K562 (cell line): Measurements from ENCODE around the gene MRPL44. TPM values are rescaled to one million over a fixed set of nuclear protein-coding genes. Genes with fewer than 3 reads are reported as not detected.

Experiments used
- ATAC-seq: fragments of 200-7000 bp; cut with Tn5 transposase; 3 replicates; pipeline ENCODE4 v1.9.1; 2020; ENCODE audit warnings: moderate library complexity
- BruUV-seq: library from RNA; stranded (reverse); fragments of 400-500 nt; replicated peaks from 2 replicates; lab custom pipeline; 2021; lab: Mats Ljungman, UMichigan
- CTCF ChIA-PET: fragments of 300-600 bp; formaldehyde crosslinking; extraction: SDS; loops from one replicate; lab custom pipeline; 2021; ENCODE audit warnings: low intra/inter-chr PET ratio; lab: Yijun Ruan, JAX
- POLR2A ChIA-PET: fragments of 300-600, 350-650 bp; sonication (Branson Sonifier 250); formaldehyde crosslinking; extraction: SDS; loops from one replicate; lab custom pipeline; 2021; ENCODE audit warnings: antibody characterized with exemption, inconsistent platforms; lab: Yijun Ruan, JAX
- DNase-seq, 4 experiments: peaks; one replicate each; pipeline versions ENCODE4 v3.0.0 to v3.0.0-alpha.2; 2011 to 2018; ENCODE audit warnings: low spot score in 3 of 4, mixed read lengths in 3 of 4; ENCODE audit errors: extremely low read depth in 1 of 4
- FAIRE-seq: peaks from 2 replicates; lab custom pipeline; 2011; peaks lifted over from hg19 to GRCh38; lab: Jason Lieb, UNC
- H2AFZ ChIP-seq: 2 replicates; pipeline ENCODE4 v1.6.0; 2011; ENCODE audit warnings: low read depth, low read length, control low read depth, inconsistent platforms
- H3K27ac ChIP-seq: fragments of 200-600 bp; 3 replicates; pipeline ENCODE4 v1.8.0; 2011; ENCODE audit warnings: low read depth, mild to moderate bottlenecking, control low read depth, inconsistent platforms, low read length, moderate library complexity, mixed read lengths; ENCODE audit errors: extremely low read depth
- H3K27me3 ChIP-seq, 2 experiments: fragments of 300-600 bp in 1 of 2; 2 replicates in 1 of 2; 3 replicates in 1 of 2; pipeline versions ENCODE4 v1.6.0 to v1.8.0; 2011; ENCODE audit warnings: inconsistent platforms in 2 of 2, low read length in 2 of 2, mild to moderate bottlenecking in 1 of 2, mixed read lengths in 1 of 2, moderate library complexity in 1 of 2; ENCODE audit not compliant: control insufficient read depth in 2 of 2, insufficient read depth in 2 of 2
- H3K36me3 ChIP-seq: fragments of 300-600 bp; 3 replicates; pipeline ENCODE4 v1.8.0; 2011; ENCODE audit warnings: mild to moderate bottlenecking, low read length, inconsistent platforms; ENCODE audit not compliant: control insufficient read depth, insufficient read depth
- H3K4me1 ChIP-seq, 2 experiments: fragments of 200-600 bp in 1 of 2; replicated peaks in 1 of 2; 2 replicates in 1 of 2; 3 replicates in 1 of 2; pipeline versions ENCODE4 v1.5.1 to v1.8.0; 2011; ENCODE audit warnings: inconsistent platforms in 2 of 2, low read length in 2 of 2, mild to moderate bottlenecking in 1 of 2, mixed read lengths in 1 of 2, moderate library complexity in 1 of 2; ENCODE audit not compliant: control insufficient read depth in 2 of 2, insufficient read depth in 2 of 2
- H3K4me2 ChIP-seq: 2 replicates; pipeline ENCODE4 v1.6.1; 2011; ENCODE audit warnings: low read length, control low read depth, inconsistent platforms, mixed read lengths; ENCODE audit not compliant: insufficient read depth
- H3K4me3 ChIP-seq: fragments of 200-600 bp; sonication (generic), shearing (Covaris generic); 2 replicates; pipeline ENCODE4 v1.5.1; 2016; ENCODE audit warnings: control low read depth, inconsistent platforms
- H3K79me2 ChIP-seq: fragments of 200-600 bp; 3 replicates; pipeline ENCODE4 v1.8.0; 2011; ENCODE audit warnings: low read length, inconsistent platforms; ENCODE audit not compliant: control insufficient read depth, insufficient read depth
- H3K9ac ChIP-seq, 2 experiments: 2 replicates each; pipeline versions ENCODE4 v1.6.0 to v1.6.1; 2011; ENCODE audit warnings: low read depth in 2 of 2, low read length in 2 of 2, control low read depth in 1 of 2, inconsistent platforms in 1 of 2, mild to moderate bottlenecking in 1 of 2, mixed read lengths in 1 of 2; ENCODE audit not compliant: insufficient read depth in 1 of 2
- H3K9me1 ChIP-seq: one replicate; pipeline ENCODE4 v1.6.0; 2011; ENCODE audit warnings: inconsistent platforms, mild to moderate bottlenecking, low read length, moderate library complexity; ENCODE audit not compliant: control insufficient read depth, insufficient read depth
- H3K9me3 ChIP-seq: replicated peaks from 2 replicates; pipeline ENCODE4 v1.5.1; 2011; ENCODE audit warnings: low read depth, low read length, inconsistent platforms; ENCODE audit not compliant: control insufficient read depth, insufficient read depth
- H4K20me1 ChIP-seq: replicated peaks from 2 replicates; pipeline ENCODE4 v1.6.1; 2011; ENCODE audit warnings: low read length, inconsistent platforms, mixed read lengths; ENCODE audit not compliant: control insufficient read depth, insufficient read depth
- DIDO1 ChIP-seq: fragments of 450-650 bp; IDR thresholded peaks from 2 replicates; pipeline ENCODE4 v1.6.1; 2016; ENCODE audit warnings: low read depth, missing biosample characterization, missing genetic modification characterization
- HDGF ChIP-seq: fragments of 450-650 bp; IDR thresholded peaks from 2 replicates; pipeline ENCODE4 v1.6.1; 2016
- HMG20B ChIP-seq: fragments of 250-450 bp; sonication (Bioruptor Pico); IDR thresholded peaks from 2 replicates; pipeline ENCODE4 v1.5.0; 2021; ENCODE audit warnings: mild to moderate bottlenecking
- NFE2 ChIP-seq: IDR thresholded peaks from 2 replicates; pipeline ENCODE4 v1.6.1; 2014; ENCODE audit warnings: antibody characterized with exemption, low read depth
- POLR2G ChIP-seq: fragments of 200-400 bp; formaldehyde crosslinking; IDR thresholded peaks from 2 replicates; pipeline ENCODE4 v1.6.1; 2017; ENCODE audit warnings: low read depth, mild to moderate bottlenecking, antibody characterized with exemption, low read length, moderate library complexity
- RBM39 ChIP-seq: fragments of 200-400 bp; formaldehyde crosslinking; optimal IDR thresholded peaks from 2 replicates; pipeline ENCODE3; 2018; ENCODE audit warnings: low read depth, low read length
- RERE ChIP-seq: sonication (generic); formaldehyde crosslinking; IDR thresholded peaks from 2 replicates; pipeline ENCODE4 v1.8.0; 2023; ENCODE audit warnings: missing genetic modification reagents, mild to moderate bottlenecking, borderline replicate concordance
- TFAP4 ChIP-seq: sonication (generic); formaldehyde crosslinking; IDR thresholded peaks from 2 replicates; pipeline ENCODE4 v1.8.0; 2022; ENCODE audit warnings: missing genetic modification reagents, mild to moderate bottlenecking, moderate library complexity, borderline replicate concordance
- ZNF165 ChIP-seq: fragments of 250-450 bp; sonication (Bioruptor Pico); IDR thresholded peaks from 2 replicates; pipeline ENCODE4 v1.4.0; 2020; ENCODE audit warnings: borderline replicate concordance
- ZNF274 ChIP-seq: IDR thresholded peaks from 2 replicates; pipeline ENCODE4 v1.6.1; 2011; ENCODE audit warnings: low read depth, mild to moderate bottlenecking, low read length, moderate library complexity, borderline replicate concordance
- ZNF282 ChIP-seq: sonication (generic); formaldehyde crosslinking; IDR thresholded peaks from 2 replicates; pipeline ENCODE4 v1.8.1; 2023; ENCODE audit warnings: missing genetic modification reagents
- ZNF586 ChIP-seq: fragments of 450-650 bp; formaldehyde crosslinking; conservative IDR thresholded peaks from 2 replicates; pipeline ENCODE4 v1.4.0; 2020; ENCODE audit warnings: mild to moderate bottlenecking, moderate library complexity
- WGBS: fragments of 100-300 bp; shearing (Covaris generic); methylation state at CpG from one replicate; pipeline ENCODE4 v1.1.6; 2016; ENCODE audit warnings: low coverage, mixed read lengths; ENCODE audit not compliant: insufficient coverage; ENCODE audit errors: missing lambda C conversion rate; 5-methylcytosine and 5-hydroxymethylcytosine counted together
- in situ Hi-C: fragments of 300-500 bp; cut with MboI; formaldehyde crosslinking; loops from 4 replicates; pipeline ENCODE4 v1.15.0; 2018; ENCODE audit warnings: inconsistent platforms, mixed read lengths
- intact Hi-C: fragments of 100-400 bp; cut with micrococcal nuclease; formaldehyde crosslinking; loops from 2 replicates; pipeline ENCODE4 v1.14.2; 2022
- polyA plus RNA-seq, 8 experiments: library from polyadenylated mRNA; depleted of rRNA in 4 of 8; stranded (reverse) in 5 of 8; unstranded in 3 of 8; fragments of >200 nt; fragmentation: Nextera tagmentation in 2 of 8; fragmentation: Illumina TruSeq in 1 of 8; extraction: Ambion mirVana in 2 of 8; extraction: Trizol in 1 of 8; gene quantifications; 2 replicates each; pipeline versions ENCODE4 v1.2.1 to v1.2.3, GENCODE V29; 2011 to 2014; ENCODE audit warnings: inconsistent platforms in 1 of 8, missing spikeins in 1 of 8
- total RNA-seq, 7 experiments: library from RNA; depleted of rRNA in 6 of 7; stranded (reverse); fragments of >200 nt in 6 of 7; fragmentation: Illumina TruSeq in 2 of 7; extraction: Trizol in 2 of 7; gene quantifications; 2 replicates each; pipeline versions ENCODE4 v1.2.1 to v1.2.3, GENCODE V29; 2011 to 2021; ENCODE audit warnings: low replicate concordance in 1 of 7
- TF ChIP-seq, protein P1 (sequence below): sonication (generic); formaldehyde crosslinking; IDR thresholded peaks from 2 replicates; pipeline ENCODE4 v1.8.0; 2023; ENCODE audit warnings: mild to moderate bottlenecking, missing genetic modification reagents

Gene MRPL44
- total and polyA plus RNA-seq, 9 of the 15 experiments (the other 6 are each of a cell fraction or from before 2014, with no cell fraction given) = 10.4 to 26.0 (median 20.2) TPM

- H4K20me1 ChIP-seq = no peaks in the 10 kb centered on the region
- BruUV-seq = no TSS peak
- intact Hi-C loops (no loop called here), in situ Hi-C loops (no loop called here)
- H3K27ac ChIP-seq = no peak overlapping the region
- H3K36me3 ChIP-seq = no peaks in the 10 kb centered on the region
- H3K9me1 ChIP-seq = no peaks in the 10 kb centered on the region
- no peak for DNase-seq
- no peaks in the 10 kb centered on the region for H3K27me3 ChIP-seq
- no peak overlapping the region for H2AFZ ChIP-seq
- no peak for FAIRE-seq
- no peak overlapping the region for H3K4me3 ChIP-seq
- POLR2A ChIA-PET = interaction anchor here (0.6 kb wide), 1 partner anchor 12 kb away, joined by 5 read pairs; no protein-coding TSS in a partner anchor
- H3K9ac ChIP-seq = no peak overlapping the region
- no peak overlapping the region for H3K4me2 ChIP-seq
- 0 out of 2 replicates have a peak, but pooled peaks cover 2% of the 10 kb centered on the region for H3K9me3 ChIP-seq
- TF ChIP-seq ZNF165 (CRISPR knock-in tag) (no peak), POLR2G (no peak), ZNF586 (CRISPR knock-in tag) (no peak), TFAP4 (CRISPR knock-in tag) (no peak), ZNF282 (no peak), NFE2 (no peak), RBM39 (no peak), HMG20B (CRISPR knock-in tag) (no peak), RERE (CRISPR knock-in tag) (no peak), DIDO1 (tag) (no peak), ZNF274 (no peak), HDGF (no peak)
- TF ChIP-seq, protein P1, sequence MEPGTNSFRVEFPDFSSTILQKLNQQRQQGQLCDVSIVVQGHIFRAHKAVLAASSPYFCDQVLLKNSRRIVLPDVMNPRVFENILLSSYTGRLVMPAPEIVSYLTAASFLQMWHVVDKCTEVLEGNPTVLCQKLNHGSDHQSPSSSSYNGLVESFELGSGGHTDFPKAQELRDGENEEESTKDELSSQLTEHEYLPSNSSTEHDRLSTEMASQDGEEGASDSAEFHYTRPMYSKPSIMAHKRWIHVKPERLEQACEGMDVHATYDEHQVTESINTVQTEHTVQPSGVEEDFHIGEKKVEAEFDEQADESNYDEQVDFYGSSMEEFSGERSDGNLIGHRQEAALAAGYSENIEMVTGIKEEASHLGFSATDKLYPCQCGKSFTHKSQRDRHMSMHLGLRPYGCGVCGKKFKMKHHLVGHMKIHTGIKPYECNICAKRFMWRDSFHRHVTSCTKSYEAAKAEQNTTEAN = no peak
- no peaks in the 10 kb centered on the region; the same call in 2 of the 3 replicates for H3K79me2 ChIP-seq
- peaks cover 0 to 4% of the 10 kb centered on the region in 2 experiments; a peak in 3 of 5 replicates for H3K4me1 ChIP-seq
- CTCF ChIA-PET = no interaction called here
- ATAC-seq = no peak
- 25% methylated on average over 3 of the region's 4 CpGs for WGBS
These were observed 27.6 kb upstream of the MRPL44 start for GRCh38 chr2:223929571-223930102.
